K562 (cell line): Measurements from ENCODE around the gene CCDC196. TPM values are rescaled to one million over a fixed set of nuclear protein-coding genes. Genes with fewer than 3 reads are reported as not detected.

Experiments used
- CBFB ChIP-seq: sonication (generic); formaldehyde crosslinking; IDR thresholded peaks from 2 replicates; pipeline ENCODE4 v1.4.0; 2020; ENCODE audit warnings: mild to moderate bottlenecking, missing genetic modification reagents
- CREB1 ChIP-seq, 2 experiments: sonication (generic) in 1 of 2; formaldehyde crosslinking in 1 of 2; IDR thresholded peaks; 2 replicates each; pipeline versions ENCODE4 v1.6.1 to v1.8.0; 2012 to 2022; ENCODE audit warnings: inconsistent platforms in 1 of 2, mild to moderate bottlenecking in 1 of 2, missing genetic modification reagents in 1 of 2, moderate library complexity in 1 of 2
- CSDE1 ChIP-seq, 2 experiments: fragments of 450-650 bp; IDR thresholded peaks; 2 replicates each; pipeline ENCODE4 v1.6.1; 2016; ENCODE audit warnings: mild to moderate bottlenecking in 1 of 2
- KLF1 ChIP-seq: fragments of 450-650 bp; IDR thresholded peaks from 2 replicates; pipeline ENCODE4 v1.6.1; 2016; ENCODE audit warnings: missing genetic modification characterization, missing compliant biosample characterization
- NR2F6 ChIP-seq: fragments of 450-650 bp; formaldehyde crosslinking; IDR thresholded peaks from 2 replicates; pipeline ENCODE4 v1.4.0; 2020; ENCODE audit warnings: mild to moderate bottlenecking
- NUFIP1 ChIP-seq: fragments of 450-650 bp; IDR thresholded peaks from 2 replicates; pipeline ENCODE4 v1.6.1; 2018; ENCODE audit not compliant: partially characterized antibody
- SAFB2 ChIP-seq: fragments of 200-400 bp; formaldehyde crosslinking; IDR thresholded peaks from 2 replicates; pipeline ENCODE4 v1.6.1; 2018; ENCODE audit warnings: borderline replicate concordance, low read length, low read depth, moderate library complexity; ENCODE audit not compliant: severe bottlenecking
- SLC30A9 ChIP-seq: fragments of 250-450 bp; sonication (Bioruptor Pico); IDR thresholded peaks from 2 replicates; pipeline ENCODE4 v1.8.0; 2022; ENCODE audit warnings: mild to moderate bottlenecking, moderate library complexity
- TARDBP ChIP-seq: fragments of 450-650 bp; IDR thresholded peaks from 2 replicates; pipeline ENCODE4 v1.6.1; 2016
- TBL1XR1 ChIP-seq, 2 experiments: IDR thresholded peaks; 2 replicates each; pipeline ENCODE4 v1.6.1; 2012; ENCODE audit warnings: improper control_type of control experiment in 2 of 2, low read length in 2 of 2, mild to moderate bottlenecking in 1 of 2
- ZNF239 ChIP-seq: fragments of 250-450 bp; sonication (Bioruptor Pico); IDR thresholded peaks from 2 replicates; pipeline ENCODE4 v1.4.0; 2020; ENCODE audit warnings: mild to moderate bottlenecking
- ZNF324 ChIP-seq: fragments of 250-450 bp; sonication (Bioruptor Pico); IDR thresholded peaks from 2 replicates; pipeline ENCODE4 v1.4.0; 2020; ENCODE audit warnings: mild to moderate bottlenecking
- ZNF589 ChIP-seq: fragments of 200-800 bp; sonication (Bioruptor generic); IDR thresholded peaks from 2 replicates; pipeline ENCODE4 v1.6.1; 2016; ENCODE audit warnings: low read depth, missing genetic modification characterization, missing compliant biosample characterization
- polyA plus RNA-seq, 8 experiments: library from polyadenylated mRNA; depleted of rRNA in 4 of 8; stranded (reverse) in 5 of 8; unstranded in 3 of 8; fragments of >200 nt; fragmentation: Nextera tagmentation in 2 of 8; fragmentation: Illumina TruSeq in 1 of 8; extraction: Ambion mirVana in 2 of 8; extraction: Trizol in 1 of 8; gene quantifications; 2 replicates each; pipeline versions ENCODE4 v1.2.1 to v1.2.3, GENCODE V29; 2011 to 2014; ENCODE audit warnings: inconsistent platforms in 1 of 8, missing spikeins in 1 of 8
- total RNA-seq, 7 experiments: library from RNA; depleted of rRNA in 6 of 7; stranded (reverse); fragments of >200 nt in 6 of 7; fragmentation: Illumina TruSeq in 2 of 7; extraction: Trizol in 2 of 7; gene quantifications; 2 replicates each; pipeline versions ENCODE4 v1.2.1 to v1.2.3, GENCODE V29; 2011 to 2021; ENCODE audit warnings: low replicate concordance in 1 of 7
- TF ChIP-seq, protein P1 (sequence below): fragments of 250-450 bp; sonication (Bioruptor Pico); IDR thresholded peaks from 2 replicates; pipeline ENCODE4 v1.5.0; 2021; ENCODE audit warnings: mild to moderate bottlenecking, borderline replicate concordance
- TF ChIP-seq, protein P2 (sequence below): fragments of 450-650 bp; IDR thresholded peaks from 2 replicates; pipeline ENCODE4 v1.6.1; 2016; ENCODE audit warnings: antibody characterized with exemption
- TF ChIP-seq, protein P3 (sequence below): fragments of 200-800 bp; sonication (Bioruptor generic); IDR thresholded peaks from 2 replicates; pipeline ENCODE4 v1.6.1; 2016; ENCODE audit warnings: missing genetic modification characterization, missing compliant biosample characterization
- TF ChIP-seq, protein P4 (sequence below): IDR thresholded peaks from 2 replicates; pipeline ENCODE4 v1.6.1; 2012; ENCODE audit warnings: low read depth, low read length, improper control_type of control experiment, borderline replicate concordance

CCDC196 gene
- total and polyA plus RNA-seq, 9 of the 15 experiments (the other 6 are each of a cell fraction or from before 2014, with no cell fraction given) = not detected

DNA sequence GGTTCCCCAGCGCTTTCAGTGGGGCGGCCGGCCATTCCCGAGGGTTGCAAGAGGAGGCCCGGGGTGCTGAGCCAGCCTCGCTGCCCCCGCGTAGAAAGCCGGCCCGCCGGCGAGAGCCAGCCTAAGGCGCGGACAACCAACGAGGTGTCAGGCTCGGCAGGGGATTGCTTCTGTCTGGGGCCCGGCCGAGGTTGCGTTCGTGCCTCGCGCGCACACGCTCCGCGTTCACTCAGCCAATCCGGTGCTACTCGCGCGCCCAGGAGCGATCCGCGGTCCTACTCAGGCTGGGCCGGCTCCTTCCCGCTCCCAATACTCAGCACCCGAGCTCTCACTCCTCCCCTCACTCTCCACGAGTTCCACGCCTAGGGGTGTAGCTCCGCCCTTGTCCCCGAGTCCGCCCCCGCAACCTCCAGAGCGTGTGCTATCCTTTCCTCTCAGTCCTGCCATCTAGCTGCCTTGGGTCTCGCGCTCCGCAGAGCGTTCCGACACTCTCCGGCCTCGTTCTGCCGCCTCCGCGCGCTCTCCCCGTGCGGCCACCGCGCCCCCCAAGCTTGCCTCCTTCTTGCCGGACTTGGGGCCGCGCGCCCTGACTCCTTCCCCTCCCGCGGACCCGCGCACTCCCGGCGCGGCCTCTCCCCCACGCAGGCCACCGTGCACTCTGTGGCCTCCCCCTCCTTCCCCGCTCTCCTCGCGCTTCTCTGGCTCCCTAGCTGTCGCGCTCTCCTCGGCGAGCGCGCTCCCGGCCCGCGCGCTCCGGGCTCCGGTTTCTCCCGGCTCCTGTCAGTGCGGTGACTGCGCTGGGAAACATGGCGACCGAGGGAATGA is 21.8 kb downstream of the CCDC196 start, which contains the start of gene GPHN (continued):
- TF ChIP-seq, protein P1, sequence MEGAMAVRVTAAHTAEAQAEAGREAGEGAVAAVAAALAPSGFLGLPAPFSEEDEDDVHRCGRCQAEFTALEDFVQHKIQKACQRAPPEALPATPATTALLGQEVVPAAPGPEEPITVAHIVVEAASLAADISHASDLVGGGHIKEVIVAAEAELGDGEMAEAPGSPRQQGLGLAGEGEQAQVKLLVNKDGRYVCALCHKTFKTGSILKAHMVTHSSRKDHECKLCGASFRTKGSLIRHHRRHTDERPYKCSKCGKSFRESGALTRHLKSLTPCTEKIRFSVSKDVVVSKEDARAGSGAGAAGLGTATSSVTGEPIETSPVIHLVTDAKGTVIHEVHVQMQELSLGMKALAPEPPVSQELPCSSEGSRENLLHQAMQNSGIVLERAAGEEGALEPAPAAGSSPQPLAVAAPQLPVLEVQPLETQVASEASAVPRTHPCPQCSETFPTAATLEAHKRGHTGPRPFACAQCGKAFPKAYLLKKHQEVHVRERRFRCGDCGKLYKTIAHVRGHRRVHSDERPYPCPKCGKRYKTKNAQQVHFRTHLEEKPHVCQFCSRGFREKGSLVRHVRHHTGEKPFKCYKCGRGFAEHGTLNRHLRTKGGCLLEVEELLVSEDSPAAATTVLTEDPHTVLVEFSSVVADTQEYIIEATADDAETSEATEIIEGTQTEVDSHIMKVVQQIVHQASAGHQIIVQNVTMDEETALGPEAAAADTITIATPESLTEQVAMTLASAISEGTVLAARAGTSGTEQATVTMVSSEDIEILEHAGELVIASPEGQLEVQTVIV (CRISPR knock-in tag) = no peak
- TF ChIP-seq NR2F6 (CRISPR knock-in tag) (no peak), CBFB (no peak), ZNF589 (CRISPR knock-in tag) (no peak), NUFIP1 (no peak), SLC30A9 (CRISPR knock-in tag) (no peak), CREB1 (IDR thresholded peaks at IDR 0.05) (peak; percentile 38; the same call in 1 of the 2 replicates), CREB1 (CRISPR knock-in tag; IDR thresholded peaks at IDR 0.05) (0 out of 2 replicates have a peak, but pooled peaks have one; percentile 38), ZNF324 (CRISPR knock-in tag) (no peak), SAFB2 (no peak), TBL1XR1 (IDR thresholded peaks at IDR 0.05; ENCODE audit: low read length in 2 of 2) (no peak), ZNF239 (no peak), TARDBP (no peak; the same call in 1 of the 2 replicates), CSDE1 (IDR thresholded peaks at IDR 0.05) (no peak), KLF1 (tag) (no peak)
- TF ChIP-seq, protein P2, sequence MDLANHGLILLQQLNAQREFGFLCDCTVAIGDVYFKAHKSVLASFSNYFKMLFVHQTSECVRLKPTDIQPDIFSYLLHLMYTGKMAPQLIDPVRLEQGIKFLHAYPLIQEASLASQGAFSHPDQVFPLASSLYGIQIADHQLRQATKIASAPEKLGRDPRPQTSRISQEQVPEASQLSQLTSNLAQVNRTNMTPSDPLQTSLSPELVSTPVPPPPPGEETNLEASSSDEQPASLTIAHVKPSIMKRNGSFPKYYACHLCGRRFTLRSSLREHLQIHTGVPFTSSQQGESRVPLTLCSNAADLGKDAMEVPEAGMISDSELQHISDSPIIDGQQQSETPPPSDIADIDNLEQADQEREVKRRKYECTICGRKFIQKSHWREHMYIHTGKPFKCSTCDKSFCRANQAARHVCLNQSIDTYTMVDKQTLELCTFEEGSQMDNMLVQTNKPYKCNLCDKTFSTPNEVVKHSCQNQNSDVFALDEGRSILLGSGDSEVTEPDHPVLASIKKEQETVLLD = 0 out of 2 replicates have a peak, but pooled peaks have one; percentile 33
- TF ChIP-seq, protein P3, sequence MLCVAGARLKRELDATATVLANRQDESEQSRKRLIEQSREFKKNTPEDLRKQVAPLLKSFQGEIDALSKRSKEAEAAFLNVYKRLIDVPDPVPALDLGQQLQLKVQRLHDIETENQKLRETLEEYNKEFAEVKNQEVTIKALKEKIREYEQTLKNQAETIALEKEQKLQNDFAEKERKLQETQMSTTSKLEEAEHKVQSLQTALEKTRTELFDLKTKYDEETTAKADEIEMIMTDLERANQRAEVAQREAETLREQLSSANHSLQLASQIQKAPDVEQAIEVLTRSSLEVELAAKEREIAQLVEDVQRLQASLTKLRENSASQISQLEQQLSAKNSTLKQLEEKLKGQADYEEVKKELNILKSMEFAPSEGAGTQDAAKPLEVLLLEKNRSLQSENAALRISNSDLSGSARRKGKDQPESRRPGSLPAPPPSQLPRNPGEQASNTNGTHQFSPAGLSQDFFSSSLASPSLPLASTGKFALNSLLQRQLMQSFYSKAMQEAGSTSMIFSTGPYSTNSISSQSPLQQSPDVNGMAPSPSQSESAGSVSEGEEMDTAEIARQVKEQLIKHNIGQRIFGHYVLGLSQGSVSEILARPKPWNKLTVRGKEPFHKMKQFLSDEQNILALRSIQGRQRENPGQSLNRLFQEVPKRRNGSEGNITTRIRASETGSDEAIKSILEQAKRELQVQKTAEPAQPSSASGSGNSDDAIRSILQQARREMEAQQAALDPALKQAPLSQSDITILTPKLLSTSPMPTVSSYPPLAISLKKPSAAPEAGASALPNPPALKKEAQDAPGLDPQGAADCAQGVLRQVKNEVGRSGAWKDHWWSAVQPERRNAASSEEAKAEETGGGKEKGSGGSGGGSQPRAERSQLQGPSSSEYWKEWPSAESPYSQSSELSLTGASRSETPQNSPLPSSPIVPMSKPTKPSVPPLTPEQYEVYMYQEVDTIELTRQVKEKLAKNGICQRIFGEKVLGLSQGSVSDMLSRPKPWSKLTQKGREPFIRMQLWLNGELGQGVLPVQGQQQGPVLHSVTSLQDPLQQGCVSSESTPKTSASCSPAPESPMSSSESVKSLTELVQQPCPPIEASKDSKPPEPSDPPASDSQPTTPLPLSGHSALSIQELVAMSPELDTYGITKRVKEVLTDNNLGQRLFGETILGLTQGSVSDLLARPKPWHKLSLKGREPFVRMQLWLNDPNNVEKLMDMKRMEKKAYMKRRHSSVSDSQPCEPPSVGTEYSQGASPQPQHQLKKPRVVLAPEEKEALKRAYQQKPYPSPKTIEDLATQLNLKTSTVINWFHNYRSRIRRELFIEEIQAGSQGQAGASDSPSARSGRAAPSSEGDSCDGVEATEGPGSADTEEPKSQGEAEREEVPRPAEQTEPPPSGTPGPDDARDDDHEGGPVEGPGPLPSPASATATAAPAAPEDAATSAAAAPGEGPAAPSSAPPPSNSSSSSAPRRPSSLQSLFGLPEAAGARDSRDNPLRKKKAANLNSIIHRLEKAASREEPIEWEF (CRISPR knock-in tag) = no peak
- TF ChIP-seq, protein P4, sequence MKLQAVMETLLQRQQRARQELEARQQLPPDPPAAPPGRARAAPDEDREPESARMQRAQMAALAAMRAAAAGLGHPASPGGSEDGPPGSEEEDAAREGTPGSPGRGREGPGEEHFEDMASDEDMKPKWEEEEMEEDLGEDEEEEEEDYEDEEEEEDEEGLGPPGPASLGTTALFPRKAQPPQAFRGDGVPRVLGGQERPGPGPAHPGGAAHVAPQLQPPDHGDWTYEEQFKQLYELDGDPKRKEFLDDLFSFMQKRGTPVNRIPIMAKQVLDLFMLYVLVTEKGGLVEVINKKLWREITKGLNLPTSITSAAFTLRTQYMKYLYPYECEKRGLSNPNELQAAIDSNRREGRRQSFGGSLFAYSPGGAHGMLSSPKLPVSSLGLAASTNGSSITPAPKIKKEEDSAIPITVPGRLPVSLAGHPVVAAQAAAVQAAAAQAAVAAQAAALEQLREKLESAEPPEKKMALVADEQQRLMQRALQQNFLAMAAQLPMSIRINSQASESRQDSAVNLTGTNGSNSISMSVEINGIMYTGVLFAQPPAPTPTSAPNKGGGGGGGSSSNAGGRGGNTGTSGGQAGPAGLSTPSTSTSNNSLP = no peak
